ENCODE measurements around the gene UNC5A. TPM values are rescaled to one million over a fixed set of nuclear protein-coding genes. Genes with fewer than 3 reads are reported as not detected.

The UNC5A gene
- total and polyA plus RNA-seq, 10 of the 15 experiments (the other 5 are each of a cell fraction or from before 2014, with no cell fraction given): not detected

DNA sequence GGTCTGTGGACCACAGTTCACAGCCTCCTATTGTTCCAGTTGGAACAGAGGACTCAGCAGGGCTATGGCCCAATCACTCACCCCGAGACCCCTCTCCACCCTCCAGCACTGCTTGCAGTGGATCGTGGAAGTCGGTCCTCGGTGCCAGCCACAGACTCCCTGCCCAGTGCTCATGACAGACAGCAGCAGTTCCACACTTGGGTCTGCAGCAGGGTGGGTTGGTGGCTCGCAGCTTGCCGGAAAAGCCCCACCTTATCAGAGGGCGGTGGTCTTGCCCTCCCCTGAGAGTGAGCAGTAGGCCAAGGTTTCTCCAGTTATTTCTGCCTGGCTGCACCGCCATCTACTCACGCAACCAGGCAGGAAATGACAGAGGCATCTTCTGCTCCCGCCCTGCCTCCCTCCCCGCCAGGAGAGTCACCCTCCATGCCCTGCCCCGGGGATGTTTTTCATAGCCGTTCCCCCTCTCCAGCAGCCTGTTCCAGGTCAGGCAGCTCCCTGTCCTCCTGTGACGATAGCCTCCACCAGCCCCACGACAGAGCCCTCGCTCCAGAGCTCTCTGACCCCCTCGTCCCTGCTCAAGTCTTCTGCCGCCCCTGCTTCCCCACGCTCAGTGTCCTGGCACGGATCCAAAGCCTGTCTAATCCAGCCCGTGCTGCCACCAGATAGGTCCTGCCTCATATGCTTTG lies 34.5 kb downstream of the UNC5A start:
- POLR2A ChIA-PET: no interaction called here
- Histone ChIP-seq H3K27me3 (replicated peaks in 1 of 2; ENCODE audit: control insufficient read depth in 2 of 2, insufficient read depth in 2 of 2, low read length in 1 of 2) (peaks cover 0 to 1% of the 10 kb centered on the region in 2 experiments; a peak in 1 of 4 replicates), H3K36me3 (ENCODE audit: control insufficient read depth in 2 of 2, insufficient read depth in 2 of 2, low read length in 1 of 2) (no peaks in the 10 kb centered on the region), H3K79me2 (ENCODE audit: control insufficient read depth, insufficient read depth, low read length) (no peaks in the 10 kb centered on the region), H3K27ac (ENCODE audit: control insufficient read depth, insufficient read depth) (no peak overlapping the region), H3K4me2 (ENCODE audit: control insufficient read depth, insufficient read depth) (no peak overlapping the region), H3K4me1 (ENCODE audit: control insufficient read depth, insufficient read depth, low read length) (no peaks in the 10 kb centered on the region), H3K9me3 (replicated peaks; ENCODE audit: control insufficient read depth, insufficient read depth, low read length) (no peaks in the 10 kb centered on the region), H4K20me1 (ENCODE audit: control insufficient read depth, insufficient read depth) (no peaks in the 10 kb centered on the region), H2AFZ (ENCODE audit: control insufficient read depth, low read depth, low read length) (no peak overlapping the region), H3K4me3 (no peak overlapping the region), H3K9ac (ENCODE audit: control insufficient read depth, insufficient read depth, low read length) (no peak overlapping the region)
- no TSS peak for BruUV-seq (replicated peaks)
- in situ Hi-C loops (cut with MboI) (no loop called here), intact Hi-C loops (cut with micrococcal nuclease; ENCODE audit: unreplicated experiment) (no loop called here)
- DNase-seq (ENCODE audit: low read depth, low spot score): no peak
- SMC1A ChIA-PET (ENCODE audit: uncharacterized antibody, unreplicated experiment): no interaction called here
- CTCF ChIA-PET: no interaction called here
- WGBS (ENCODE audit: insufficient coverage, insufficient replicate concordance, low lambda C conversion rate, missing lambda C conversion rate): 34% methylated on average over 21 of the region's 21 CpGs
- RAD21 ChIA-PET (ENCODE audit: unreplicated experiment): no interaction called here
- ATAC-seq: no peak
- FAIRE-seq: no peak
- TF ChIP-seq CBX5 (IDR thresholded peaks at IDR 0.05; ENCODE audit: low read depth): no peak
- no peak for TF ChIP-seq TARDBP (IDR thresholded peaks at IDR 0.05; ENCODE audit: borderline replicate concordance)
- no peak for TF ChIP-seq MTA3 (IDR thresholded peaks at IDR 0.05; ENCODE audit: borderline replicate concordance, low read length)
- no peak for TF ChIP-seq NBN (IDR thresholded peaks at IDR 0.05)
- TF ChIP-seq ZZZ3 (IDR thresholded peaks at IDR 0.05; ENCODE audit: control insufficient read depth, insufficient read length, low read depth): no peak
- no peak for TF ChIP-seq CBX3 (IDR thresholded peaks at IDR 0.05; ENCODE audit: borderline replicate concordance, low read depth)
- TF ChIP-seq SREBF2 (IDR thresholded peaks at IDR 0.05; ENCODE audit: low read length): no peak
- no peak for TF ChIP-seq BRCA1 (IDR thresholded peaks at IDR 0.05; ENCODE audit: low read depth, low read length)
- TF ChIP-seq, protein P1, sequence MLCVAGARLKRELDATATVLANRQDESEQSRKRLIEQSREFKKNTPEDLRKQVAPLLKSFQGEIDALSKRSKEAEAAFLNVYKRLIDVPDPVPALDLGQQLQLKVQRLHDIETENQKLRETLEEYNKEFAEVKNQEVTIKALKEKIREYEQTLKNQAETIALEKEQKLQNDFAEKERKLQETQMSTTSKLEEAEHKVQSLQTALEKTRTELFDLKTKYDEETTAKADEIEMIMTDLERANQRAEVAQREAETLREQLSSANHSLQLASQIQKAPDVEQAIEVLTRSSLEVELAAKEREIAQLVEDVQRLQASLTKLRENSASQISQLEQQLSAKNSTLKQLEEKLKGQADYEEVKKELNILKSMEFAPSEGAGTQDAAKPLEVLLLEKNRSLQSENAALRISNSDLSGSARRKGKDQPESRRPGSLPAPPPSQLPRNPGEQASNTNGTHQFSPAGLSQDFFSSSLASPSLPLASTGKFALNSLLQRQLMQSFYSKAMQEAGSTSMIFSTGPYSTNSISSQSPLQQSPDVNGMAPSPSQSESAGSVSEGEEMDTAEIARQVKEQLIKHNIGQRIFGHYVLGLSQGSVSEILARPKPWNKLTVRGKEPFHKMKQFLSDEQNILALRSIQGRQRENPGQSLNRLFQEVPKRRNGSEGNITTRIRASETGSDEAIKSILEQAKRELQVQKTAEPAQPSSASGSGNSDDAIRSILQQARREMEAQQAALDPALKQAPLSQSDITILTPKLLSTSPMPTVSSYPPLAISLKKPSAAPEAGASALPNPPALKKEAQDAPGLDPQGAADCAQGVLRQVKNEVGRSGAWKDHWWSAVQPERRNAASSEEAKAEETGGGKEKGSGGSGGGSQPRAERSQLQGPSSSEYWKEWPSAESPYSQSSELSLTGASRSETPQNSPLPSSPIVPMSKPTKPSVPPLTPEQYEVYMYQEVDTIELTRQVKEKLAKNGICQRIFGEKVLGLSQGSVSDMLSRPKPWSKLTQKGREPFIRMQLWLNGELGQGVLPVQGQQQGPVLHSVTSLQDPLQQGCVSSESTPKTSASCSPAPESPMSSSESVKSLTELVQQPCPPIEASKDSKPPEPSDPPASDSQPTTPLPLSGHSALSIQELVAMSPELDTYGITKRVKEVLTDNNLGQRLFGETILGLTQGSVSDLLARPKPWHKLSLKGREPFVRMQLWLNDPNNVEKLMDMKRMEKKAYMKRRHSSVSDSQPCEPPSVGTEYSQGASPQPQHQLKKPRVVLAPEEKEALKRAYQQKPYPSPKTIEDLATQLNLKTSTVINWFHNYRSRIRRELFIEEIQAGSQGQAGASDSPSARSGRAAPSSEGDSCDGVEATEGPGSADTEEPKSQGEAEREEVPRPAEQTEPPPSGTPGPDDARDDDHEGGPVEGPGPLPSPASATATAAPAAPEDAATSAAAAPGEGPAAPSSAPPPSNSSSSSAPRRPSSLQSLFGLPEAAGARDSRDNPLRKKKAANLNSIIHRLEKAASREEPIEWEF (IDR thresholded peaks at IDR 0.05; ENCODE audit: insufficient replicate concordance, low read depth, low read length): no peak
- TF ChIP-seq FOS (IDR thresholded peaks at IDR 0.05; ENCODE audit: borderline replicate concordance, extremely low read depth, insufficient read length): no peak
- no peak for TF ChIP-seq TCF7 (IDR thresholded peaks at IDR 0.05; ENCODE audit: borderline replicate concordance)
- no peak for TF ChIP-seq STAT3 (IDR thresholded peaks at IDR 0.05; ENCODE audit: low read depth, low read length)
- TF ChIP-seq, protein P2, sequence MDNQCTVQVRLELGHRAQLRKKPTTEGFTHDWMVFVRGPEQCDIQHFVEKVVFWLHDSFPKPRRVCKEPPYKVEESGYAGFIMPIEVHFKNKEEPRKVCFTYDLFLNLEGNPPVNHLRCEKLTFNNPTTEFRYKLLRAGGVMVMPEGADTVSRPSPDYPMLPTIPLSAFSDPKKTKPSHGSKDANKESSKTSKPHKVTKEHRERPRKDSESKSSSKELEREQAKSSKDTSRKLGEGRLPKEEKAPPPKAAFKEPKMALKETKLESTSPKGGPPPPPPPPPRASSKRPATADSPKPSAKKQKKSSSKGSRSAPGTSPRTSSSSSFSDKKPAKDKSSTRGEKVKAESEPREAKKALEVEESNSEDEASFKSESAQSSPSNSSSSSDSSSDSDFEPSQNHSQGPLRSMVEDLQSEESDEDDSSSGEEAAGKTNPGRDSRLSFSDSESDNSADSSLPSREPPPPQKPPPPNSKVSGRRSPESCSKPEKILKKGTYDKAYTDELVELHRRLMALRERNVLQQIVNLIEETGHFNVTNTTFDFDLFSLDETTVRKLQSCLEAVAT (IDR thresholded peaks at IDR 0.05): no peak
- TF ChIP-seq, protein P3, sequence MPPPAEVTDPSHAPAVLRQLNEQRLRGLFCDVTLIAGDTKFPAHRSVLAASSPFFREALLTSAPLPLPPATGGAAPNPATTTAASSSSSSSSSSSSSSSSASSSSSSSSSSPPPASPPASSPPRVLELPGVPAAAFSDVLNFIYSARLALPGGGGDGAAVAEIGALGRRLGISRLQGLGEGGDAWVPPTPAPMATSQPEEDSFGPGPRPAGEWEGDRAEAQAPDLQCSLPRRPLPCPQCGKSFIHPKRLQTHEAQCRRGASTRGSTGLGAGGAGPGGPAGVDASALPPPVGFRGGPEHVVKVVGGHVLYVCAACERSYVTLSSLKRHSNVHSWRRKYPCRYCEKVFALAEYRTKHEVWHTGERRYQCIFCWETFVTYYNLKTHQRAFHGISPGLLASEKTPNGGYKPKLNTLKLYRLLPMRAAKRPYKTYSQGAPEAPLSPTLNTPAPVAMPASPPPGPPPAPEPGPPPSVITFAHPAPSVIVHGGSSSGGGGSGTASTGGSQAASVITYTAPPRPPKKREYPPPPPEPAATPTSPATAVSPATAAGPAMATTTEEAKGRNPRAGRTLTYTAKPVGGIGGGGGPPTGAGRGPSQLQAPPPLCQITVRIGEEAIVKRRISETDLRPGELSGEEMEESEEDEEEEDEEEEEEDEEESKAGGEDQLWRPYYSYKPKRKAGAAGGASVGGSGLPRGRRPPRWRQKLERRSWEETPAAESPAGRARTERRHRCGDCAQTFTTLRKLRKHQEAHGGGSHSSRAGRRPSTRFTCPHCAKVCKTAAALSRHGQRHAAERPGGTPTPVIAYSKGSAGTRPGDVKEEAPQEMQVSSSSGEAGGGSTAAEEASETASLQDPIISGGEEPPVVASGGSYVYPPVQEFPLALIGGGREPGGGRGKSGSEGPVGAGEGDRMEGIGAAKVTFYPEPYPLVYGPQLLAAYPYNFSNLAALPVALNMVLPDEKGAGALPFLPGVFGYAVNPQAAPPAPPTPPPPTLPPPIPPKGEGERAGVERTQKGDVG (CRISPR knock-in tag; IDR thresholded peaks at IDR 0.05): no peak
- no peak for TF ChIP-seq NR2F1 (conservative IDR thresholded peaks at IDR 0.05)
- no peak for TF ChIP-seq RB1 (IDR thresholded peaks at IDR 0.05; ENCODE audit: borderline replicate concordance)

Measured in GM12878 (cell line).